Measurements from ENCODE around the gene TGM1.

GRCh38 chr14:24259282-24260025 lies 3.5 kb downstream of the TGM1 start:
- TF ChIP-seq CTCF (IDR thresholded peaks at IDR 0.05) (no peak), EZH2 (IDR thresholded peaks at IDR 0.05; ENCODE audit: borderline replicate concordance, insufficient read depth, low read depth, low read length, poor library complexity, severe bottlenecking) (no peak)

Measured in B cell (primary cell).